HG02943 (cell line): ENCODE measurements around the gene RMDN3.

ENCODE experiments used
- ATAC-seq: cut with Tn5 transposase; IDR thresholded peaks from one replicate; pipeline ENCODE4 v1.9.1; 2021; ENCODE audit warnings: mild to moderate bottlenecking, low read depth, moderate library complexity; ENCODE audit not compliant: unreplicated experiment

The RMDN3 gene, protein sequence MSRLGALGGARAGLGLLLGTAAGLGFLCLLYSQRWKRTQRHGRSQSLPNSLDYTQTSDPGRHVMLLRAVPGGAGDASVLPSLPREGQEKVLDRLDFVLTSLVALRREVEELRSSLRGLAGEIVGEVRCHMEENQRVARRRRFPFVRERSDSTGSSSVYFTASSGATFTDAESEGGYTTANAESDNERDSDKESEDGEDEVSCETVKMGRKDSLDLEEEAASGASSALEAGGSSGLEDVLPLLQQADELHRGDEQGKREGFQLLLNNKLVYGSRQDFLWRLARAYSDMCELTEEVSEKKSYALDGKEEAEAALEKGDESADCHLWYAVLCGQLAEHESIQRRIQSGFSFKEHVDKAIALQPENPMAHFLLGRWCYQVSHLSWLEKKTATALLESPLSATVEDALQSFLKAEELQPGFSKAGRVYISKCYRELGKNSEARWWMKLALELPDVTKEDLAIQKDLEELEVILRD

DNA sequence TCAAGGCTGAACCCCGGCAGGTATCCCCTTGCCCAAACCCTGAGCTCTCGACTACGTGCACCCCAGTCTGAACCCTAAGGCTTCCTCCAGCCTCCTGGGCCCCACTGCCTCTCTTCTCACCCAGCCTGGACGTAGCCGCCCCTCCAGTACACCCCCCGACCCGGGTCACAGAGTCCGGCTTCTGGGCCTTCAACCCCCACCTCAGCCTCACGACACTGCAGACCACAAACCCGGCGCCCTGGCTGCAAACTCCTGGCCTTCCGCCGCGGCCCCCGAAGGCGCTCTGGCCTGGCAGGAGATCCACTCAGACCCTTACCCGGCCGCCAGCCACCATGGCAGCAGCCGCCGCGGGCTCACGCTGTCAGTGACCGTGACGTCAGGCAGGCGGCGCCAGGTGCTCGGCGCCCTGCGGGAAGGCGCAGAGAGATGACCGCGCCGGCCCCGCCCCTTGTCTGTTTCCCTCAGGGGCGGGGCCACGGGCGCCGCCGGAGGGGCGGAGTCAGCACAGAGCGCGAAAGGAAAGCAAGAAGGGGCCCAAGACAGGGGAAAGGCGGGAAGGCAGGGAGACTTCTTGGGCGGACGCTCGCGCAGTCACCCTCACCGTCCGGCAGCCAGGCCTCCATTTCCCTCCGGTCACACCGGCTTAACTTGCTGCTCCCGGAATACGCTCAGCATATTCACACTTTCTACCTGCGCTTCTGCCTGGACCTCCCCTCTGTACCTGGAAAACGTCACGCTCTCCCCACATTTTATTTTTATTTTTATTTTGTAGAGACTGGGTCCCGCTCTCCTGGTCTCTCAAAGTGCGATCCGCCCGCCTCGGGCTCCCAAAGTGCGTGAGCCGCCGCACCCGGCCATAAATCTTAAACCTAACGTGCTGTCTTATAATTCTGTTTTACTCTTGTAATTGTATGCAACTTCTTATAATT, at the start of gene RMDN3:
RMDN3 (minus strand) TSS at position 372 of the 929 bp plus-strand sequence. CDS start 471 bp downstream, outside the sequence.
- ATAC-seq = peak; percentile 73

- no peak for ATAC-seq
Measured at GRCh38 chr15:40803688-40804087, 48.6 kb upstream of the RMDN3 start.

- ATAC-seq = no peak
Measured at GRCh38 chr15:40803076-40803475, 48.0 kb upstream of the RMDN3 start.

- ATAC-seq = no peak
Measured at GRCh38 chr15:40799523-40799922, 44.5 kb upstream of the RMDN3 start.

GRCh38 chr15:40796512-40796911, 41.5 kb upstream of the RMDN3 start:
- no peak for ATAC-seq

- no peak for ATAC-seq
Measured at GRCh38 chr15:40796041-40796440, 41.0 kb upstream of the RMDN3 start.

DNA sequence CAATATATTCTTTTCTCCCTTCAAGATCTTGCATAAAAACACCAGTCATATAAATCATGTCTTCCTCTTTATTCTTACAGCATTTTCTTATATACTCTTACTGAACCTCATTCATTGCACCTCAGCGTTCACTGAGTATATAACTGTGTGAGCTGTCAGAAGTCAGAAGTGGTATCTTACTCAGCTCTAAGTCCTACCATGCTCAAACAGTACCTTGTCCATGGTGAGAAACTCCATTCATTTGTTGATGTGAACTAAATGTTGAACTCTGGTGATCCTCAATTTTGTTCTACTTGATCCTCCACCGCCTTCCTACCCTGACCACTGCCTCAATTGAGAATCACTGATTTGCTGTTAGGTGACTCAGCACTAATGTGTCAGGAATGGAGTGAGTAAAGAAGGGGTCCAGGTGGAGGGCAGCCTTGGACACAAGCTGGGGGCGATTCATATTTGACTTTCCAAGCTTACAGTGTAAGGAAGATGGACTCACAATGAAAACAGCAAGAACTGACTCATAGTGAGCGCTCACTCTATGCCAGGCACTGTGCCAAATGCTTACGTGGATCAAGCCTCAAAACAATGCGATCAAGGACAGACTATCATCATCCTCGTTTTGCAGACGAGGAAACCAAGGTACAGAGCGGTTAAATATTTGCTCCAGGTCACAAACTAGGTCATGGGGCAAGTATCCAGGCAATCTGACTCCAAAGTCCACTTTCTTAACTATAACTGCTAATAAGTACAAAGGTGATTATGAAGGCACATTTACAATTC, 38.3 kb upstream of the RMDN3 start:
- ATAC-seq = no peak

DNA sequence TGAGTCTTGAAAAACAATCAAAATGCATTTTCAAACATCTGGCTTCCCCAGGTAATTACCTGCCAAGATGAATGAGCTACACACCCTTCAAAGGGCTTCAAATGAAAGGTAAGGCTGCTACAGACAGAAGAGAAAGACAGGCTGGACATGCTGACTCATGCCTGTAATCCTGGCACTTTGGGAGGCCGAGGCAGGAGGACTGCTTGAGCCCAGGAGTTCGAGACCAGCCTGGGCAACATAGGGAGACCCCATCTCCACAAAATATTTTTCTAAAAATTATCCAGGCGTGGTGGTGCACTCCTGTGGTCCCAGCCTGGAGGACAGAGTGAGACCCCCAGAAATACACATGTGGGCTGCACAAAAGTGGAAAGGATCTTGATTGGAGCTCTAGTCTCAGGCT, 37.3 kb upstream of the RMDN3 start:
- ATAC-seq = no peak

GRCh38 chr15:40790718-40791117, 35.7 kb upstream of the RMDN3 start:
- no peak for ATAC-seq

GRCh38 chr15:40789999-40790398, 34.9 kb upstream of the RMDN3 start:
- no peak for ATAC-seq

DNA sequence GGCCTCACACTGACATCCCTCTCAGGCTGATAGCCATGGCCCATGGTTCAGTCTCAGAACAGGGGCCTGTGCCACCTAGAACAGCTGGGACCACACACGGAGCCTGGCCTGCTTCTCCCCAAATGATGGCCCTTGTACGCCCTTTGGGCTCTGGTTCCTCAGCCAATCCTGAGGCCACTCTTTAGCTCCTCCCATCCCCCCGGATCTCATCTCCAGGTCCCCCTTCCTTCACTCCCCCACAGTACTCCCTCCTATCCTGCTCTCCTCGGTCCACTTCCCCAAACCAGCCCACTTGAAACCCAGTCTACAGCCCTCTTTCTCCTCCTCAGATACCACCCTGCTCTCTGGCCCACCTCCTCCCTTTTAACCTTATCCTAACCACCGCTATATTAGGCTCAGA, 34.1 kb upstream of the RMDN3 start:
- ATAC-seq = no peak

- no peak for ATAC-seq
Measured at GRCh38 chr15:40787991-40788390, 32.9 kb upstream of the RMDN3 start.

GRCh38 chr15:40787344-40787841, 32.3 kb upstream of the RMDN3 start:
- no peak for ATAC-seq

DNA sequence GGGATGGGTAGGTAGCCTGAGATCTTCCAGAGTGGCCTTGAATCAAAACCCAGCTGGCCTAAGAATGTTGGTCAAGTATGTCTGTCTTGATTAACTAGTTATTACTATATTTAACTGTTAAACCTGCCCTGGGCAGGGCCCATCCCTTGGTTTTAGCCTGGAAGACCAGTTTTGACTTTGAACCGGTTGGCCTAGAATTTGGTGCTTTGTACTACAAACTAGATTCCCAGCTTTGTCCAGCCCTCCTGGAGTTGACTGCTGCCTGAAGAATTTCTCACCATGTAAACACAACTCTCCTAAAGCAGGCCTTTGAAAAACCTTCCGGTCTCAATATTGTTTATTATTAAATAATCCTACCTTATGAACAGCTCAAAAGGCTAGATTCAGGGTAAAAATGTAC, 30.8 kb upstream of the RMDN3 start:
- no peak for ATAC-seq

DNA sequence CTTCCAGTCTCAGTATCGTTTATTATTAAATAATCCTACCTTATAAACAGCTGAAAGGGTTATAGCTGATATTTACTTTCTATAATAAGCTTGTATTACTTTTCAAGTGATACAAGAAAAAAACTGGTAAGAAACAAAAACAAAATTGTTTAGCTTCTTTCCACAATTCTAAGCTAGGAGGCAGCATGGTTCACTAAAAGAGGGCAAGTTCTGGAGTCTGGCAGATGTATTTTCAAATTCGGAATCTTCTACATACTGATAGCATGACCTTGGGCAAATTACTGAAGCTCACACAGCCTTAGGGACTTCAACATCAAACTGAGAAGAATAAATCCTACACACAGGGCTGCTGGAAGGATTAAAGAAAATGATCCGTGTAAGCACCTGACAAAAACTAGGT, 30.1 kb upstream of the RMDN3 start:
- no peak for ATAC-seq

GRCh38 chr15:40782609-40783227, 27.7 kb upstream of the RMDN3 start:
- no peak for ATAC-seq

DNA sequence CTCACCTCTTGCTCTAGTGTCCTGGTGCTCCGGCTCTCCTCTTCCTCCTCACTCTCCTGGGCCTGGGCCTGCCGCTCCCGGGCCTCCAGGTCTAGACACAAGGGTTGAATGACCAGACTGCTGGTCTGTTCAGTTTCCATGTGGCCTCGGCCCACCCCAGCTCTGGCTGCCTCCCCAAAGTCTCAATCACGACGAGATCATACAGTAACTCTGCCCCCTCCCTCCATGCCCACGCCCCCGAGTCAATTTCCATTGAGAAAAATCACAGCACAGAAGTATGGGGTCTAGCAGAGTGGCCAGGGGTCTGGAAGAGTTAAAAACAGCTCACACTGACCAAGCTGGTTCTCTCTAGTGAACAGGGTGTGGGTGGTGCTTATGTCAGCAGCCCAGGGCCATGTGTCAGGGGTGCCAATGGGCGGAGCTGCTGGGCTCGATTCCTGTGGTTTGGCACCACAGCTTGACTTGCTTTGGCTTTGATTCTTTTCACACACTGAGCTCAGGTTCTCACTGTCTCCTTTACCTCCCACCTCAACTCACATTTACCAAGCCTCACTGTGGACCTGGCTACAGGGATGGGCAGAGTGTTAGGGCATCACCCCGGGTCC, 21.6 kb upstream of the RMDN3 start:
- no peak for ATAC-seq

- ATAC-seq = no peak
Measured at GRCh38 chr15:40775740-40776536, 20.9 kb upstream of the RMDN3 start.

GRCh38 chr15:40775007-40775406, 20.0 kb upstream of the RMDN3 start:
- ATAC-seq = no peak
